PC-3 (cell line): Measurements from ENCODE around the gene ZBED4. TPM values are rescaled to one million over a fixed set of nuclear protein-coding genes. Genes with fewer than 3 reads are reported as not detected.

ENCODE experiments used
- ATAC-seq: fragments of 200-7000 bp; cut with Tn5 transposase; 2 replicates; pipeline ENCODE4 v1.9.1; 2020; ENCODE audit warnings: mild to moderate bottlenecking, moderate library complexity
- BruUV-seq: library from RNA; stranded (reverse); fragments of 400-500 nt; replicated peaks from 2 replicates; lab custom pipeline; 2021; lab: Mats Ljungman, UMichigan
- CTCF ChIA-PET: fragments of 300-600 bp; sonication (Branson Sonifier 250); formaldehyde crosslinking; loops from one replicate; lab custom pipeline; 2022; ENCODE audit warnings: antibody characterized with exemption; lab: Charles Lee
- POLR2A ChIA-PET: fragments of 300-600 bp; sonication (Branson Sonifier 250); formaldehyde crosslinking; loops from one replicate; lab custom pipeline; 2022; ENCODE audit warnings: antibody characterized with exemption; ENCODE audit not compliant: unreplicated experiment; lab: Charles Lee
- DNase-seq: peaks from one replicate; pipeline ENCODE4 v3.0.0-alpha.2; 2015
- H2AFZ ChIP-seq: fragments of 300-600 bp; sonication (generic); 2 replicates; pipeline ENCODE4 v1.6.0; 2016; ENCODE audit warnings: antibody characterized with exemption, low read length
- H3F3A ChIP-seq: fragments of 300-600 bp; sonication (generic); one replicate; pipeline ENCODE4 v1.6.0; 2017; ENCODE audit warnings: antibody characterized with exemption, low read length, control low read depth, mild to moderate bottlenecking; ENCODE audit not compliant: unreplicated experiment
- H3K27ac ChIP-seq: fragments of 300-600 bp; sonication (generic); 2 replicates; pipeline ENCODE4 v1.5.1; 2016; ENCODE audit warnings: mild to moderate bottlenecking, low read length
- H3K27me3 ChIP-seq: fragments of 300-600 bp; sonication (generic); 2 replicates; pipeline ENCODE4 v1.6.1; 2016; ENCODE audit warnings: low read length, mixed read lengths
- H3K36me3 ChIP-seq: fragments of 300-600 bp; sonication (generic); 2 replicates; pipeline ENCODE4 v1.6.1; 2016; ENCODE audit warnings: low read depth, mixed run types, low read length, mixed read lengths
- H3K4me1 ChIP-seq: fragments of 300-600 bp; sonication (generic); 2 replicates; pipeline ENCODE4 v1.5.1; 2016; ENCODE audit warnings: low read length; ENCODE audit not compliant: insufficient read depth
- H3K4me2 ChIP-seq: fragments of 300-600 bp; sonication (generic); 2 replicates; pipeline ENCODE4 v1.6.0; 2016; ENCODE audit warnings: low read length
- H3K4me3 ChIP-seq: fragments of 300-600 bp; sonication (generic); 2 replicates; pipeline ENCODE4 v1.5.1; 2016; ENCODE audit warnings: mild to moderate bottlenecking, low read length, mixed read lengths
- H3K79me2 ChIP-seq: fragments of 300-600 bp; sonication (generic); 2 replicates; pipeline ENCODE4 v1.6.1; 2017; ENCODE audit warnings: low read length, mixed read lengths
- H3K9ac ChIP-seq: fragments of 300-600 bp; sonication (generic); 2 replicates; pipeline ENCODE4 v1.6.0; 2016; ENCODE audit warnings: mild to moderate bottlenecking, low read length
- H3K9me2 ChIP-seq: fragments of 300-600 bp; sonication (generic); replicated peaks from 2 replicates; pipeline ENCODE4 v1.6.1; 2016; ENCODE audit warnings: mixed run types, low read length, mixed read lengths
- H3K9me3 ChIP-seq: fragments of 300-600 bp; sonication (generic); 2 replicates; pipeline ENCODE4 v1.6.1; 2016; ENCODE audit warnings: low read length, mixed read lengths
- H4K20me1 ChIP-seq: fragments of 300-600 bp; sonication (generic); 2 replicates; pipeline ENCODE4 v1.6.1; 2016; ENCODE audit warnings: low read length, mixed read lengths
- CTCF ChIP-seq: fragments of 300-600 bp; sonication (generic); conservative IDR thresholded peaks from 2 replicates; pipeline ENCODE4 v1.5.1; 2017; ENCODE audit warnings: antibody characterized with exemption, low read depth, mild to moderate bottlenecking, low read length
- EZH2 ChIP-seq: fragments of 300-600 bp; sonication (generic); IDR thresholded peaks from one replicate; pipeline ENCODE4 v1.6.1; 2017; ENCODE audit warnings: antibody characterized with exemption, mild to moderate bottlenecking, low read length; ENCODE audit not compliant: unreplicated experiment
- EZH2phosphoT487 ChIP-seq: fragments of 300-600 bp; sonication (generic); IDR thresholded peaks from 2 replicates; pipeline ENCODE4 v1.6.1; 2018; ENCODE audit warnings: mild to moderate bottlenecking, antibody characterized with exemption, low read length, borderline replicate concordance
- intact Hi-C: fragments of 100-400 bp; cut with micrococcal nuclease; formaldehyde crosslinking; loops from 2 replicates; pipeline ENCODE4 v1.9.0; 2023
- total RNA-seq: library from RNA; depleted of rRNA; stranded (reverse); fragments of >200 nt; gene quantifications from 2 replicates; pipeline ENCODE4 v1.2.3, GENCODE V29; 2014

ZBED4 gene
- total RNA-seq, 1 experiment from 2014 or later: 11.5 TPM

GRCh38 chr22:49861642-49862495, 8.2 kb downstream of the ZBED4 start:
- ChIA-PET CTCF (interaction anchor here (0.7 kb wide), 1 partner anchor 104 kb away, joined by 3 read pairs; no protein-coding TSS in a partner anchor), POLR2A (no interaction called here)
- ATAC-seq: no peak
- intact Hi-C loops: no loop called here
- Histone ChIP-seq H3K27ac (no peak overlapping the region), H3K9me3 (no peaks in the 10 kb centered on the region), H3K27me3 (no peaks in the 10 kb centered on the region), H3K79me2 (peaks cover 97% of the 10 kb centered on the region), H3K9me2 (no peaks in the 10 kb centered on the region), H4K20me1 (0 out of 2 replicates have a peak, but pooled peaks cover 9% of the 10 kb centered on the region), H3K9ac (no peak overlapping the region), H3K4me3 (no peak overlapping the region), H3K36me3 (peaks cover 5% of the 10 kb centered on the region), H3F3A (no peaks in the 10 kb centered on the region), H3K4me1 (no peaks in the 10 kb centered on the region), H3K4me2 (no peak overlapping the region), H2AFZ (no peak overlapping the region)
- BruUV-seq: no TSS peak
- TF ChIP-seq CTCF: no peak
- TF ChIP-seq EZH2phosphoT487: no peak
- no peak for TF ChIP-seq EZH2
- DNase-seq: no peak

DNA sequence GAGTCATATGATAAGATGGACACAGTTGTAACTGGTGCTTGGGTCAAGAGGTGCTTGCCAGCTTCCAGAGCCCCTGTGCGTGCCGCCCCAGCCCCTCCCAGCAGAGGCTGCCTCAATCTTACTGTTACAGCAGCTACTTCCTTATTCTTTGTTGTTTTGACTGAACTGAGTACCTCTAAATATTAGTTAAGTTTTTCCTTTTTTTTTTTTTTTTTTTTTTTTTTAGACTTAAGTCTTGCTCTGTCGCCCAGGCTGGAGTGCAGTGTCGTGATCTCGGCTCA, 8.8 kb downstream of the ZBED4 start:
- ChIA-PET POLR2A (no interaction called here), CTCF (interaction anchor here (0.7 kb wide), 1 partner anchor 105 kb away, joined by 3 read pairs; no protein-coding TSS in a partner anchor)
- Histone ChIP-seq H3K36me3 (peaks cover 6% of the 10 kb centered on the region; the same call in 1 of the 2 replicates), H3K9me2 (no peaks in the 10 kb centered on the region), H2AFZ (no peak overlapping the region), H3K4me2 (no peak overlapping the region), H3K27ac (no peak overlapping the region), H4K20me1 (0 out of 2 replicates have a peak, but pooled peaks cover 7% of the 10 kb centered on the region), H3F3A (no peaks in the 10 kb centered on the region), H3K9me3 (no peaks in the 10 kb centered on the region), H3K4me3 (no peak overlapping the region), H3K79me2 (peaks cover 97% of the 10 kb centered on the region), H3K9ac (no peak overlapping the region), H3K4me1 (no peaks in the 10 kb centered on the region), H3K27me3 (no peaks in the 10 kb centered on the region)
- TF ChIP-seq CTCF: no peak
- no peak for TF ChIP-seq EZH2phosphoT487
- no peak for TF ChIP-seq EZH2
- DNase-seq (no peak), ATAC-seq (no peak)
- BruUV-seq: no TSS peak
- intact Hi-C loops: no loop called here

- H3K79me2 ChIP-seq: peaks cover 96% of the 10 kb centered on the region
- H3K27me3 ChIP-seq: no peaks in the 10 kb centered on the region
- no peak overlapping the region for H3K4me3 ChIP-seq
- H3F3A ChIP-seq: no peaks in the 10 kb centered on the region
- H3K4me2 ChIP-seq: no peak overlapping the region
- ChIA-PET POLR2A (no interaction called here), CTCF (no interaction called here)
- BruUV-seq: no TSS peak
- intact Hi-C loops: no loop called here
- DNase-seq (no peak), ATAC-seq (no peak)
- H2AFZ ChIP-seq: no peak overlapping the region
- H3K4me1 ChIP-seq: no peaks in the 10 kb centered on the region
- no peak overlapping the region for H3K27ac ChIP-seq
- no peaks in the 10 kb centered on the region for H3K9me3 ChIP-seq
- H3K9me2 ChIP-seq: no peaks in the 10 kb centered on the region
- 0 out of 2 replicates have a peak, but pooled peaks cover 7% of the 10 kb centered on the region for H4K20me1 ChIP-seq
- H3K36me3 ChIP-seq: peaks cover 13% of the 10 kb centered on the region; the same call in 1 of the 2 replicates
- TF ChIP-seq EZH2phosphoT487: no peak
- TF ChIP-seq CTCF: no peak
- TF ChIP-seq EZH2: no peak
- H3K9ac ChIP-seq: no peak overlapping the region
These were observed 10.3 kb downstream of the ZBED4 start for GRCh38 chr22:49863931-49864330.
